ENCODE data around the gene PRDM1.
A peak's percentile ranks its signal among the peaks of the same experiment; 100 is the strongest.

The PRDM1 gene

GRCh38 chr6:106094964-106095335, 8.8 kb downstream of the PRDM1 start:
- no peak for DNase-seq (ENCODE audit: low read depth in 4 of 4, low spot score in 1 of 4)

DNA sequence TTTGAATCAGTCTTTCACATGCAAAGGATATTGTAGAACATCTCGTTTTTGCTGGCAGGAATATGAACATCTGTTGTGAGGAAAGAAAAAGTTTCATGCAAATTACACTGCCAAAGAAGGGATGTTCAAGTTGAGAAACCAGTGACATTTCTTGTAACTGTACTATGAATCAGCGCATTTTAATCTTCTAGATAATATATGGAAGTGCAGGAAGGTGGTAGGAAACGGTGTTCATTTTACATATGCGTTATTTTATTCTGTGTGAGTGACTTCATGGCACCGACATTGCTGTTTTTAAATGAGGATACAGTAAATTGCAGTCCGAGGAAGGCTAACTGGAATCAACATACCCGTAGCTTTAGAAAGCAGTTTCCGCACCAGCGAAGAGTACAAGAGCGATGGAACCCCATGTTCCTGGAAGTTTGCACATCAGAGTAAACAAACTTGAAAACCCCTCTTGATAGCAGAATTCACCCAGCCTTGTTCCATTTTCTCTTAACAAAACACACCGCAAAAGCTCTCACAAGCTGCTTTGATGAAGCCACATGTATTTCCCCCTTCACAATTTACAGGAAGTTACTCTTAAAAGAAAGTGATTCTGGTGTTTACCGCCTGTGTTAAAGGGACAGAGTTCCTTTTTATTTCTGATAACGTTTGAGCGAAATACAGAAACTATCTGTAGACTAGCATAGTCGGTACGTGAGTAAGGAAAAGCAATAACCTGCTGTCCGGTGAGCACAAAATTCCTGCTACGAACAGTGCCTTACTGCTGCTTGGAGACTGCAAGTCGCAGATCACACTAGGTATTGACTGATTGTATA, 11.5 kb downstream of the PRDM1 start:
- DNase-seq (ENCODE audit: low read depth in 4 of 4, low spot score in 1 of 4) = no peak

DNA sequence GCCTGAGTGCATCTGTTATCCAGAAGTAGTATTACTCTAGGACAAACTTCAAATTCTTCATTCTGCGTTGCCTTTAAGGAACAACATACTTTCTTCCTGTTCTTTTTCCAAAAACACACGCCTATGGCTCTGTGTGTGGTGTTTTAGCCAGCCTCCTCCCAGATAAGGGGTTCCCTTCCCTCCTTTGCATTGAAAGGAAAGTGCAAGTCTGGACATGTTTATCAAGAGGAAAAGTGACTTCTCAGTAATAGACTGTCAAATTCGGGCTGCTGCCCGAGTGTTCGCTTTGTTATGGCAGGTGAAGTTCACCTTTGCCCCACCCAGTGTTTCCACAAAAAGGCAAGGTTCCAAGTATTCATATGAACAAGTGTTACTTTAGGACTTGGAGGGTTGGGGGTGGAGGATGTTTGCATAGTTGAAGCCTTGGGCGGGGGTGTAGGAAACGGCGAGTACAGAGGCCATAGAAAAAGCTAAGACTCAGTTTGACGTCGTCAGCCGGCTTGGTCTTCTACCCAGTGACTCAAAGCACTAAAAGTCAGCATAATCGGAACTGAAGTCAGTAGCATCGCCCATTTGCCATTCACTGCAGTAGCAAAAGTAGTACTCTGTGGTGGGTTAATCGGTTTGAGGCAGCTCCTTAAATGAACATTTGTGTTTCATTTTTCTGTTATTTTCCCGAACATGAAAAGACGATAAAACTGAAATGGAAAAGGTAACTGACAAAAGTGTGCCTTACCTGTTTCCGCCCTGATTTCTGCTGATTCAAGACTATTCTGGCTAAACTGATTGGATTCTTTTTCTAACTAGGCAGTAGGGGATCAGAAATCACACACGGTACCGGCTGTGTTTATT, 12.5 kb downstream of the PRDM1 start:
- peak; percentile 50 to 77 (median 62) for DNase-seq (ENCODE audit: low read depth in 4 of 4, low spot score in 1 of 4)

GRCh38 chr6:106099235-106099537, 13.1 kb downstream of the PRDM1 start:
- no peak for DNase-seq (ENCODE audit: low read depth in 4 of 4, low spot score in 1 of 4)

DNA sequence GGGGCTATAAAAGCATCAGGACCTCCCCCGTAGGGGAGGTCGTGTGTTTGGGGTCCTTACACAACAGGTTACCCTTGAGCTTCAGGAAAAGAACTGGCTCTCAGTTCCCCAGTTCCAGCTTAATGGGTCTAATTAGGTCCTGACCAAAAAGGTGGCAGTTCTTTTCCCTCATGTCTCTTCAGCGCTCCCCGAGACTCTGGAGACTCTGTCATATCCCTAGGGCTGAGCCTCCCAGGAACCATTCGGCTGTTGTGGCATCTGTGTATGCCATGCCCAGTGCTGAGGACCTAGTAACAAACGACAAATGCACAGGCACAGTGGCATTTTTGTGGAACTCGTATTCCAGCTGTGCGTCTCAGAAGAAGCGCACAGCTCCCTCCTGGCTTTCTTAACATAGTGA, 14.6 kb downstream of the PRDM1 start:
- DNase-seq (ENCODE audit: low read depth in 4 of 4, low spot score in 1 of 4) = no peak

- DNase-seq (ENCODE audit: low read depth in 4 of 4, low spot score in 1 of 4) = no peak
These were observed 15.3 kb downstream of the PRDM1 start for GRCh38 chr6:106101466-106101865.

- peak in 2 of 4 experiments; percentile 38 to 50 for DNase-seq (ENCODE audit: low read depth in 4 of 4, low spot score in 1 of 4)
These were observed 15.9 kb downstream of the PRDM1 start for GRCh38 chr6:106102034-106102433.

- DNase-seq (ENCODE audit: low read depth in 4 of 4, low spot score in 1 of 4) = no peak
These were observed 17.0 kb downstream of the PRDM1 start for GRCh38 chr6:106102967-106103727.

GRCh38 chr6:106103728-106104109, 17.6 kb downstream of the PRDM1 start:
- DNase-seq (ENCODE audit: low read depth in 4 of 4, low spot score in 1 of 4) = no peak

DNA sequence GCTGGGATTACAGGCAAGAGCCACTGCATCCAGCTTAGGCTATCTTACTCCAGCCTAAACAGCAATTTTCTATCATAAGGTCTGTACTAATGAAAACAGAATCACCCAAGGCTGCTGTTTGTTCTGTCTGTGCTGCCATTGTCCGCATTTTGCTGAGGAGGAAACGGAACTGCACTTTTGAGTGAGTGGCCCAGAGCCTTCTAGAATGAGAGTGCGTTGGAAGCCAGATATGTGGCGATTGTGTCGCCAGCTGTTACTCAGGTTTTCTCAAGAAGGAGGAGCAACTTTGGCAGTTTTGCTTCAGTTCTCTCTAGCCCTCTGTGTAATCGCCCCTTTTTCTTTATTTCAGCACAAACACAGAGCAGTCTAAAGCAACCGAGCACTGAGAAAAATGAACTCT, 18.3 kb downstream of the PRDM1 start:
- DNase-seq (ENCODE audit: low read depth in 4 of 4, low spot score in 1 of 4) = no peak

DNA sequence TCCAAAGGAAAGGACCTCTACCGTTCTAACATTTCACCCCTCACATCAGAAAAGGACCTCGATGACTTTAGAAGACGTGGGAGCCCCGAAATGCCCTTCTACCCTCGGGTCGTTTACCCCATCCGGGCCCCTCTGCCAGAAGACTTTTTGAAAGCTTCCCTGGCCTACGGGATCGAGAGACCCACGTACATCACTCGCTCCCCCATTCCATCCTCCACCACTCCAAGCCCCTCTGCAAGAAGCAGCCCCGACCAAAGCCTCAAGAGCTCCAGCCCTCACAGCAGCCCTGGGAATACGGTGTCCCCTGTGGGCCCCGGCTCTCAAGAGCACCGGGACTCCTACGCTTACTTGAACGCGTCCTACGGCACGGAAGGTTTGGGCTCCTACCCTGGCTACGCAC, 18.8 kb downstream of the PRDM1 start:
- DNase-seq (ENCODE audit: low read depth in 4 of 4, low spot score in 1 of 4) = no peak

DNA sequence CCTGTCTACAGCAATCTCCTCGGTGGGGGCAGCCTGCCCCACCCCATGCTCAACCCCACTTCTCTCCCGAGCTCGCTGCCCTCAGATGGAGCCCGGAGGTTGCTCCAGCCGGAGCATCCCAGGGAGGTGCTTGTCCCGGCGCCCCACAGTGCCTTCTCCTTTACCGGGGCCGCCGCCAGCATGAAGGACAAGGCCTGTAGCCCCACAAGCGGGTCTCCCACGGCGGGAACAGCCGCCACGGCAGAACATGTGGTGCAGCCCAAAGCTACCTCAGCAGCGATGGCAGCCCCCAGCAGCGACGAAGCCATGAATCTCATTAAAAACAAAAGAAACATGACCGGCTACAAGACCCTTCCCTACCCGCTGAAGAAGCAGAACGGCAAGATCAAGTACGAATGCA, 19.4 kb downstream of the PRDM1 start:
- DNase-seq (ENCODE audit: low read depth in 4 of 4, low spot score in 1 of 4) = no peak

DNA sequence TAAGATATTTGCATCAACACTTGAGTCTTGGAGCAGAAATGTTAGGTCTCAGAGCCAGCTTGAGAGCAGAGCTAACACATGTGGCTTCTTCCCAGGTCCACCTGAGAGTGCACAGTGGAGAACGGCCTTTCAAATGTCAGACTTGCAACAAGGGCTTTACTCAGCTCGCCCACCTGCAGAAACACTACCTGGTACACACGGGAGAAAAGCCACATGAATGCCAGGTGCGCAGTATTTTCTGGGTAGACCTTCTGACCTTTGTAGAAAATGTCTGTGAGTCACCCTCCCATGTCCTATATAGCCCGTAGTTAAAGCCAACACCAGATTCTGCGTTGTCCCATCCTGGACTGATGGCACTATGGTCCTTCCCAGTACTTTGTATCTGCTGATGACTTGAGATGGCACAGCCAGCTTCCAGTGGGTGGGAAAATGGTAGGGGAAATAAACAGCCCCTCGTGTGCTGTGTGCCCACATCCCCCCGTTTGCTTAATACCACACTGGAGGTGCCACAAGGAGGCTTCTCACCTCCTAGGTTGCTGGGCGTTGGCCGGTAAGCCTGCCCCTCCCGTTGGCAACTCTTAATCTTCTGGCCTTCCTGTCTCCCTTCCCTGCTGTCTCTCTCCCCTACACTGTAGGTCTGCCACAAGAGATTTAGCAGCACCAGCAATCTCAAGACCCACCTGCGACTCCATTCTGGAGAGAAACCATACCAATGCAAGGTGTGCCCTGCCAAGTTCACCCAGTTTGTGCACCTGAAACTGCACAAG, 20.3 kb downstream of the PRDM1 start:
- DNase-seq (ENCODE audit: low read depth in 4 of 4, low spot score in 1 of 4) = no peak

DNA sequence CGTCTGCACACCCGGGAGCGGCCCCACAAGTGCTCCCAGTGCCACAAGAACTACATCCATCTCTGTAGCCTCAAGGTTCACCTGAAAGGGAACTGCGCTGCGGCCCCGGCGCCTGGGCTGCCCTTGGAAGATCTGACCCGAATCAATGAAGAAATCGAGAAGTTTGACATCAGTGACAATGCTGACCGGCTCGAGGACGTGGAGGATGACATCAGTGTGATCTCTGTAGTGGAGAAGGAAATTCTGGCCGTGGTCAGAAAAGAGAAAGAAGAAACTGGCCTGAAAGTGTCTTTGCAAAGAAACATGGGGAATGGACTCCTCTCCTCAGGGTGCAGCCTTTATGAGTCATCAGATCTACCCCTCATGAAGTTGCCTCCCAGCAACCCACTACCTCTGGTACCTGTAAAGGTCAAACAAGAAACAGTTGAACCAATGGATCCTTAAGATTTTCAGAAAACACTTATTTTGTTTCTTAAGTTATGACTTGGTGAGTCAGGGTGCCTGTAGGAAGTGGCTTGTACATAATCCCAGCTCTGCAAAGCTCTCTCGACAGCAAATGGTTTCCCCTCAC, 21.0 kb downstream of the PRDM1 start:
- DNase-seq (ENCODE audit: low read depth in 4 of 4, low spot score in 1 of 4) = no peak

GRCh38 chr6:106108129-106108528, 22.0 kb downstream of the PRDM1 start:
- no peak for DNase-seq (ENCODE audit: low read depth in 4 of 4, low spot score in 1 of 4)

DNA sequence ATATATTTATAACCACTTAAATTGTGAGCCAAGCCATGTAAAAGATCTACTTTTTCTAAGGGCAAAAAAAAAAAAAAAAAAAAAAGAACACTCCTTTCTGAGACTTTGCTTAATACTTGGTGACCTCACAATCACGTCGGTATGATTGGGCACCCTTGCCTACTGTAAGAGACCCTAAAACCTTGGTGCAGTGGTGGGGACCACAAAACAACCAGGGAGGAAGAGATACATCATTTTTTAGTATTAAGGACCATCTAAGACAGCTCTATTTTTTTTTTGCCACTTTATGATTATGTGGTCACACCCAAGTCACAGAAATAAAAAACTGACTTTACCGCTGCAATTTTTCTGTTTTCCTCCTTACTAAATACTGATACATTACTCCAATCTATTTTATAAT, 22.9 kb downstream of the PRDM1 start:
- DNase-seq (ENCODE audit: low read depth in 4 of 4, low spot score in 1 of 4) = no peak

DNA sequence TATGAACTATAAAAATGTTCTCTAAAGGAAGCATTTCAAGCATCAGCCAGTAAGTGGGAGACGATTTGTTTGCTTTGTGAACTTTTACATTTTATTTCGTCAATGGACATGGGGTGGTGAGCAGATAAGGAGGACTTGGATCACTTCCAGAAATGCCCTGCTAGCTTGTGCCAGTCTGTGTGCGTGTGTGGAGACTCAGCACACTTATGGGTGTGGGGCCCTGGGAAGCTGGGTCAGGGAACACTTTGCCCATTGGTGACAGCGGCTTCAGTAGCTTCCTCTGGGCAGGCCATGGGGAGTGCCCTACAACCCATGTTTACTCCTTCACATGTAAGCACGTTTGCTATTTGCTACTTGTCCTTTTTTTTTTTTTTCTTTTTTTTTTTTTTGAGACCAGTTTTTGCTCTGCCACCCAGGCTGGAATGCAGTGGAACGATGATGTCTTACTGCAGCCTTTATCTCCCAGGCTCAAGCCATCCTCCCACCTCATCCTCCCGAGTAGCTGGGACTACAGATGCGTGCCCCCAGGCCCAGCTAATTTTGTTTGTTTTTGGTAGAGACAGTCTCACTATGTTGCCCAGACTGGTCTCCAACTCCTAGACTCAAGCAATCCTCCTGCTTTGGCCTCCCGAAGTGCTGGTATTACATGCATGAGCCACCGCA, 24.2 kb downstream of the PRDM1 start:
- no peak for DNase-seq (ENCODE audit: low read depth in 4 of 4, low spot score in 1 of 4)

DNA sequence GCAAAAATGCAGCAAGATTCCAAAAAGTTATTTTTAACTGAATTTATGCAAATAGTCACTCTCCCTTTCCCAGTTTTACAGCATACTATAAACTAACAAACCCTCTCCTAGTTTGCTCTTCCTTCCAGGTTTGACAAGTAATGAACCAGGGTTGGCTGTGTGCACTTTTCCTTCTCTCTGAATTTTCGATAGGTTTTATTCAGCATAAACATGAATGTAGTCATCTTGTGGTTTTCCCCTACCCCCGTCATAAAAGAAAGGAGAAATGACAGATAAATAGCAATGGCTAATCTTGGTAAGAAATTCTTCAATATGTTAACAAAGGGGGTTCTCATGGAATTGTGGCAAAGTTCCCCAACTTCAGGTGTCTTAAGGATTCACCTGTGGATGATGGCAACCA, 26.3 kb downstream of the PRDM1 start:
- DNase-seq (ENCODE audit: low read depth in 4 of 4, low spot score in 1 of 4) = no peak

DNA sequence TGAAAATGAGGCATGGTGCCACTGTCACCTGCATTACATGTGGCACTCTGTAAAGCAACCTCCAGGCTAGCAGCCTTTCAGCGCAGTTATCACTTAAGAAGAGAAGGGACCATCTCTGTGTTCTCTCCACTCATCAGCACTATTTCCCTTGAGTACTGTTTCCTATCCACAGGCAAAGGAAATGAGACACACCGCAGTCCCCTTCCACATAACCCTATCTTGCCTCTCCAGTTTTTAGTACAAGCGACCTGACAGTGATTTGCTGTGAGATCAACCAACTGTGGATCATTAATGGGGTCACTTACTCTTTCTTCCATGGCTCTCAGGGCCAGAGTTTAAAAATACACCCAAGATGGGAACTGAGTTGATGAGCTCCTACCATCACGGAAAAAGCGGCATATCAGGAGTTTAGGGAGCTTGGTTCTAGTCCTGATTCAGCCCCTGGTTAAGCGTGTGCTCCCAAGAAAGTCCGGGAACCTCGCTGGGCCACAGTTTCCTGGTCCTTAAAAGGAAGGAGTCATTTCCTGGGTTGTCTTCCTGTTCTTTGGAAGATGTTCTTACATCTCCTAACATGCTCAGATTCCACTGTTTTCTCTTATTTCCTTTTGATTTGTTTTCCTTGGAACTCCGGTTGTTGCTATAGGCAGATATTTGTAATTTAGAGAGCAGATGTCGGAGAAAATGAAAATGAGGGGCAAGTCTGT, 27.3 kb downstream of the PRDM1 start:
- DNase-seq (ENCODE audit: low read depth in 4 of 4, low spot score in 1 of 4) = no peak

- peak in 2 of 4 experiments; percentile 36 to 70 for DNase-seq (ENCODE audit: low read depth in 4 of 4, low spot score in 1 of 4)
These were observed 28.4 kb downstream of the PRDM1 start for GRCh38 chr6:106114492-106114891.
